NB4 (cell line): ENCODE results near the gene NOX3.

ENCODE experiments used
- MYC ChIP-seq: IDR thresholded peaks from 2 replicates; pipeline ENCODE4 v1.6.1; 2011; ENCODE audit warnings: low read depth, low read length
- POLR2A ChIP-seq: IDR thresholded peaks from 2 replicates; pipeline ENCODE4 v1.6.1; 2011; ENCODE audit warnings: mild to moderate bottlenecking; ENCODE audit not compliant: insufficient read length; ENCODE audit errors: extremely low read depth
- TF ChIP-seq, protein P1 (sequence below): IDR thresholded peaks from one replicate; pipeline ENCODE4 v1.5.1; 2012; ENCODE audit warnings: low read depth, low read length
- TF ChIP-seq, protein P2 (sequence below): IDR thresholded peaks from 2 replicates; pipeline ENCODE4 v1.6.1; 2011; ENCODE audit warnings: low read depth, low read length

DNA sequence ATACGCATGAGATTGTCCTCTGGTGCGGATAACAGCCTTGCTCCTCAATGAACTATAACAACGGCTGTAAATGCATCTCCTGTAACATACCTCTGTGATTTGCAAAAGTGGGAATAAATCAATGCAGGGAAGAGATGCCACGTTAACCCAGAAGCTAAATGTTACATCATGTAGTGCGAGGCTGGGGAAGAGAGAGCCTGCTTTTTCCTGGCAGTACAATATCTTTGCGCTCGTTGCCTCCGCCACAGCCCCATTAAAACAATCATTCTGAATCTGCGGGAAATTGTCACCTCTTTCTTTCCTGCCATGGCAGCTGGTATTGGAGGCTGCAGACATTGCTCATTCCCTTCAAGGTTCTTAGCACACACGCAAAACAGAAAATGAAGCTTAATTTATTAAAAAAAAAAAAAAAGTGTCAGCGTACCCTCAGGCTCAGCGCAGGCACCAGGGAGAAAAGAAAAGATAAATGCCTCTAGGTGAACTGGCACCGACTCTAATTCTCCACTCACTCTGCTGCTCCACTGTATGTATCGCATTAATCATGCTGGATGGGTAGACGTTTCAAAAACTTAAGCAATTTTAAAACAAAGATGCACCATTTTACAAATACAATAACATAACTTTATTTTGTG, 71.2 kb downstream of the NOX3 start:
- TF ChIP-seq POLR2A (no peak), MYC (no peak)
- TF ChIP-seq, protein P1, sequence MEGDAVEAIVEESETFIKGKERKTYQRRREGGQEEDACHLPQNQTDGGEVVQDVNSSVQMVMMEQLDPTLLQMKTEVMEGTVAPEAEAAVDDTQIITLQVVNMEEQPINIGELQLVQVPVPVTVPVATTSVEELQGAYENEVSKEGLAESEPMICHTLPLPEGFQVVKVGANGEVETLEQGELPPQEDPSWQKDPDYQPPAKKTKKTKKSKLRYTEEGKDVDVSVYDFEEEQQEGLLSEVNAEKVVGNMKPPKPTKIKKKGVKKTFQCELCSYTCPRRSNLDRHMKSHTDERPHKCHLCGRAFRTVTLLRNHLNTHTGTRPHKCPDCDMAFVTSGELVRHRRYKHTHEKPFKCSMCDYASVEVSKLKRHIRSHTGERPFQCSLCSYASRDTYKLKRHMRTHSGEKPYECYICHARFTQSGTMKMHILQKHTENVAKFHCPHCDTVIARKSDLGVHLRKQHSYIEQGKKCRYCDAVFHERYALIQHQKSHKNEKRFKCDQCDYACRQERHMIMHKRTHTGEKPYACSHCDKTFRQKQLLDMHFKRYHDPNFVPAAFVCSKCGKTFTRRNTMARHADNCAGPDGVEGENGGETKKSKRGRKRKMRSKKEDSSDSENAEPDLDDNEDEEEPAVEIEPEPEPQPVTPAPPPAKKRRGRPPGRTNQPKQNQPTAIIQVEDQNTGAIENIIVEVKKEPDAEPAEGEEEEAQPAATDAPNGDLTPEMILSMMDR: no peak
- TF ChIP-seq, protein P2, sequence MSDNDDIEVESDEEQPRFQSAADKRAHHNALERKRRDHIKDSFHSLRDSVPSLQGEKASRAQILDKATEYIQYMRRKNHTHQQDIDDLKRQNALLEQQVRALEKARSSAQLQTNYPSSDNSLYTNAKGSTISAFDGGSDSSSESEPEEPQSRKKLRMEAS: no peak
